IPS-NIHi11 (cell line): ENCODE measurements around the gene CMIP.
"Not testable (repeated sequence)": the region's sequence is repeated elsewhere in the genome, so short reads cannot be mapped to it uniquely, and the experiment has no call there.

Experiments
- DNase-seq: peaks from one replicate; pipeline ENCODE4 v3.0.0; 2012; ENCODE audit warnings: mixed read lengths, low spot score

The CMIP gene

GRCh38 chr16:81517629-81518438 is 73.2 kb downstream of the CMIP start:
- DNase-seq: no peak

- DNase-seq: no peak
These were observed 73.8 kb downstream of the CMIP start for GRCh38 chr16:81518439-81518757.

GRCh38 chr16:81519301-81520150 is 74.9 kb downstream of the CMIP start:
- no peak for DNase-seq

- DNase-seq: no peak
These were observed 75.5 kb downstream of the CMIP start for GRCh38 chr16:81520151-81520470.

- DNase-seq: no peak
These were observed 76.0 kb downstream of the CMIP start for GRCh38 chr16:81520560-81521135.

- no peak for DNase-seq
These were observed 76.6 kb downstream of the CMIP start for GRCh38 chr16:81521141-81521626.

- peak; percentile 85 for DNase-seq
These were observed 77.6 kb downstream of the CMIP start for GRCh38 chr16:81522108-81522701.

GRCh38 chr16:81522851-81523250 is 78.2 kb downstream of the CMIP start:
- not testable (repeated sequence) for DNase-seq

GRCh38 chr16:81523387-81524115 is 78.9 kb downstream of the CMIP start:
- DNase-seq: no peak

GRCh38 chr16:81524382-81524781 is 79.8 kb downstream of the CMIP start:
- no peak for DNase-seq

- not testable (repeated sequence) for DNase-seq
These were observed 80.3 kb downstream of the CMIP start for GRCh38 chr16:81524885-81525284.

GRCh38 chr16:81526199-81526598 is 81.6 kb downstream of the CMIP start:
- DNase-seq: no peak

GRCh38 chr16:81526935-81527334 is 82.3 kb downstream of the CMIP start:
- no peak for DNase-seq

- no peak for DNase-seq
These were observed 83.0 kb downstream of the CMIP start for GRCh38 chr16:81527477-81528178.

GRCh38 chr16:81528256-81528655 is 83.6 kb downstream of the CMIP start:
- DNase-seq: no peak

GRCh38 chr16:81530296-81530721 is 85.7 kb downstream of the CMIP start:
- no peak for DNase-seq

GRCh38 chr16:81530814-81531213 is 86.2 kb downstream of the CMIP start:
- DNase-seq: no peak

- DNase-seq: no peak
These were observed 86.8 kb downstream of the CMIP start for GRCh38 chr16:81531419-81531821.

GRCh38 chr16:81532491-81533174 is 88.0 kb downstream of the CMIP start:
- DNase-seq: no peak

GRCh38 chr16:81533175-81533507 is 88.5 kb downstream of the CMIP start:
- DNase-seq: no peak
